ENCODE results near the gene KRT13.

Gene KRT13

GRCh38 chr17:41500131-41500911, 5.1 kb downstream of the KRT13 start:
- Histone ChIP-seq H3K27me3 (ENCODE audit: control insufficient read depth, insufficient read depth, low read length) (peaks cover 5% of the 10 kb centered on the region), H3K4me3 (ENCODE audit: low read depth, low read length) (peak overlapping the region; percentile 35), H3K9ac (ENCODE audit: low read depth, low read length) (no peak overlapping the region), H3K9me3 (ENCODE audit: control insufficient read depth, insufficient read depth, low read length) (no peaks in the 10 kb centered on the region), H3K36me3 (ENCODE audit: control insufficient read depth, insufficient read depth, low read length) (no peaks in the 10 kb centered on the region), H3K4me1 (ENCODE audit: control insufficient read depth, insufficient read depth, low read length) (peaks cover 15% of the 10 kb centered on the region)

GRCh38 chr17:41499714-41500113, 5.7 kb downstream of the KRT13 start:
- H3K36me3 ChIP-seq (ENCODE audit: control insufficient read depth, insufficient read depth, low read length), result no peaks in the 10 kb centered on the region
- no peak overlapping the region for H3K9ac ChIP-seq (ENCODE audit: low read depth, low read length)
- H3K27me3 ChIP-seq (ENCODE audit: control insufficient read depth, insufficient read depth, low read length), result peaks cover 5% of the 10 kb centered on the region
- no peaks in the 10 kb centered on the region for H3K9me3 ChIP-seq (ENCODE audit: control insufficient read depth, insufficient read depth, low read length)
- H3K4me1 ChIP-seq (ENCODE audit: control insufficient read depth, insufficient read depth, low read length), result peaks cover 15% of the 10 kb centered on the region
- H3K4me3 ChIP-seq (ENCODE audit: low read depth, low read length), result no peak overlapping the region

- H3K4me3 ChIP-seq (ENCODE audit: low read depth, low read length), result no peak overlapping the region
- H3K9me3 ChIP-seq (ENCODE audit: control insufficient read depth, insufficient read depth, low read length), result no peaks in the 10 kb centered on the region
- H3K36me3 ChIP-seq (ENCODE audit: control insufficient read depth, insufficient read depth, low read length), result no peaks in the 10 kb centered on the region
- H3K4me1 ChIP-seq (ENCODE audit: control insufficient read depth, insufficient read depth, low read length), result peaks cover 15% of the 10 kb centered on the region
- no peak overlapping the region for H3K9ac ChIP-seq (ENCODE audit: low read depth, low read length)
- peaks cover 5% of the 10 kb centered on the region for H3K27me3 ChIP-seq (ENCODE audit: control insufficient read depth, insufficient read depth, low read length)
Measured at GRCh38 chr17:41498276-41498675, 7.1 kb downstream of the KRT13 start.

GRCh38 chr17:41496803-41497484, 8.5 kb downstream of the KRT13 start:
- Histone ChIP-seq H3K4me3 (ENCODE audit: low read depth, low read length) (no peak overlapping the region), H3K27me3 (ENCODE audit: control insufficient read depth, insufficient read depth, low read length) (peaks cover 5% of the 10 kb centered on the region), H3K9me3 (ENCODE audit: control insufficient read depth, insufficient read depth, low read length) (no peaks in the 10 kb centered on the region), H3K9ac (ENCODE audit: low read depth, low read length) (no peak overlapping the region), H3K36me3 (ENCODE audit: control insufficient read depth, insufficient read depth, low read length) (no peaks in the 10 kb centered on the region), H3K4me1 (ENCODE audit: control insufficient read depth, insufficient read depth, low read length) (peaks cover 15% of the 10 kb centered on the region)

- H3K9me3 ChIP-seq (ENCODE audit: control insufficient read depth, insufficient read depth, low read length), result no peaks in the 10 kb centered on the region
- H3K4me1 ChIP-seq (ENCODE audit: control insufficient read depth, insufficient read depth, low read length), result peaks cover 2% of the 10 kb centered on the region
- H3K27me3 ChIP-seq (ENCODE audit: control insufficient read depth, insufficient read depth, low read length), result peaks cover 5% of the 10 kb centered on the region
- no peak overlapping the region for H3K9ac ChIP-seq (ENCODE audit: low read depth, low read length)
- no peaks in the 10 kb centered on the region for H3K36me3 ChIP-seq (ENCODE audit: control insufficient read depth, insufficient read depth, low read length)
- H3K4me3 ChIP-seq (ENCODE audit: low read depth, low read length), result no peak overlapping the region
Measured at GRCh38 chr17:41494524-41494923, 10.9 kb downstream of the KRT13 start.

GRCh38 chr17:41492771-41493170, 12.6 kb downstream of the KRT13 start:
- no peaks in the 10 kb centered on the region for H3K4me1 ChIP-seq (ENCODE audit: control insufficient read depth, insufficient read depth, low read length)
- no peak overlapping the region for H3K4me3 ChIP-seq (ENCODE audit: low read depth, low read length)
- H3K9ac ChIP-seq (ENCODE audit: low read depth, low read length), result no peak overlapping the region
- no peaks in the 10 kb centered on the region for H3K9me3 ChIP-seq (ENCODE audit: control insufficient read depth, insufficient read depth, low read length)
- H3K27me3 ChIP-seq (ENCODE audit: control insufficient read depth, insufficient read depth, low read length), result no peaks in the 10 kb centered on the region
- no peaks in the 10 kb centered on the region for H3K36me3 ChIP-seq (ENCODE audit: control insufficient read depth, insufficient read depth, low read length)

GRCh38 chr17:41492351-41492750, 13.1 kb downstream of the KRT13 start:
- H3K9ac ChIP-seq (ENCODE audit: low read depth, low read length), result no peak overlapping the region
- no peaks in the 10 kb centered on the region for H3K9me3 ChIP-seq (ENCODE audit: control insufficient read depth, insufficient read depth, low read length)
- H3K4me3 ChIP-seq (ENCODE audit: low read depth, low read length), result no peak overlapping the region
- no peaks in the 10 kb centered on the region for H3K4me1 ChIP-seq (ENCODE audit: control insufficient read depth, insufficient read depth, low read length)
- H3K36me3 ChIP-seq (ENCODE audit: control insufficient read depth, insufficient read depth, low read length), result no peaks in the 10 kb centered on the region
- no peaks in the 10 kb centered on the region for H3K27me3 ChIP-seq (ENCODE audit: control insufficient read depth, insufficient read depth, low read length)

GRCh38 chr17:41491476-41491875, 13.9 kb downstream of the KRT13 start:
- H3K4me1 ChIP-seq (ENCODE audit: control insufficient read depth, insufficient read depth, low read length), result no peaks in the 10 kb centered on the region
- H3K36me3 ChIP-seq (ENCODE audit: control insufficient read depth, insufficient read depth, low read length), result no peaks in the 10 kb centered on the region
- H3K9ac ChIP-seq (ENCODE audit: low read depth, low read length), result no peak overlapping the region
- no peak overlapping the region for H3K4me3 ChIP-seq (ENCODE audit: low read depth, low read length)
- peaks cover 3% of the 10 kb centered on the region for H3K27me3 ChIP-seq (ENCODE audit: control insufficient read depth, insufficient read depth, low read length)
- no peaks in the 10 kb centered on the region for H3K9me3 ChIP-seq (ENCODE audit: control insufficient read depth, insufficient read depth, low read length)

GRCh38 chr17:41490000-41490990, 15.1 kb downstream of the KRT13 start:
- Histone ChIP-seq H3K4me3 (ENCODE audit: low read depth, low read length) (no peak overlapping the region), H3K9ac (ENCODE audit: low read depth, low read length) (no peak overlapping the region), H3K36me3 (ENCODE audit: control insufficient read depth, insufficient read depth, low read length) (no peaks in the 10 kb centered on the region)

GRCh38 chr17:41489531-41489930, 15.9 kb downstream of the KRT13 start, which contains the start of gene KRT36:
TSS of gene KRT36 (minus strand) at chr17:41489910. CDS start at chr17:41489864, 46 bp downstream.
- no peaks in the 10 kb centered on the region for H3K4me1 ChIP-seq (ENCODE audit: control insufficient read depth, insufficient read depth, low read length)
- no peak within 1 kb of the TSS for H3K4me3 ChIP-seq (ENCODE audit: low read depth, low read length)
- no peak within 1 kb of the TSS for H3K9ac ChIP-seq (ENCODE audit: low read depth, low read length)
- no peaks in the 10 kb centered on the region for H3K36me3 ChIP-seq (ENCODE audit: control insufficient read depth, insufficient read depth, low read length)
- peaks cover 5% of the 10 kb centered on the region for H3K27me3 ChIP-seq (ENCODE audit: control insufficient read depth, insufficient read depth, low read length)
- no peaks in the 10 kb centered on the region for H3K9me3 ChIP-seq (ENCODE audit: control insufficient read depth, insufficient read depth, low read length)

More at GRCh38 chr17:41490000-41490990, 15.1 kb downstream of the KRT13 start:
- Histone ChIP-seq H3K27me3 (ENCODE audit: control insufficient read depth, insufficient read depth, low read length) (peaks cover 5% of the 10 kb centered on the region), H3K4me1 (ENCODE audit: control insufficient read depth, insufficient read depth, low read length) (no peaks in the 10 kb centered on the region), H3K9me3 (ENCODE audit: control insufficient read depth, insufficient read depth, low read length) (no peaks in the 10 kb centered on the region)

- Histone ChIP-seq H3K27me3 (ENCODE audit: control insufficient read depth, insufficient read depth, low read length) (peaks cover 5% of the 10 kb centered on the region), H3K4me3 (ENCODE audit: low read depth, low read length) (no peak overlapping the region), H3K9ac (ENCODE audit: low read depth, low read length) (no peak overlapping the region), H3K4me1 (ENCODE audit: control insufficient read depth, insufficient read depth, low read length) (no peaks in the 10 kb centered on the region), H3K36me3 (ENCODE audit: control insufficient read depth, insufficient read depth, low read length) (no peaks in the 10 kb centered on the region), H3K9me3 (ENCODE audit: control insufficient read depth, insufficient read depth, low read length) (no peaks in the 10 kb centered on the region)
Measured at GRCh38 chr17:41486809-41487530, 18.4 kb downstream of the KRT13 start.

Data from iPS-15b (cell line).